Loucy (cell line): ENCODE results near the gene PC.

Experiments
- H2AFZ ChIP-seq: fragments of 200-600 bp; sonication (generic); 2 replicates; pipeline ENCODE4 v1.6.0; 2016; ENCODE audit warnings: antibody characterized with exemption, mild to moderate bottlenecking, low read length, moderate library complexity
- H3F3A ChIP-seq: fragments of 200-600 bp; 2 replicates; pipeline ENCODE4 v1.6.0; 2016; ENCODE audit warnings: antibody characterized with exemption, low read depth, mild to moderate bottlenecking
- H3K27me3 ChIP-seq: fragments of 200-600 bp; sonication (generic); 2 replicates; pipeline ENCODE4 v1.6.1; 2014; ENCODE audit warnings: low read length, mild to moderate bottlenecking; ENCODE audit not compliant: insufficient read depth, poor library complexity, severe bottlenecking
- H3K36me3 ChIP-seq: fragments of 200-600 bp; sonication (generic); 2 replicates; pipeline ENCODE4 v1.6.1; 2016; ENCODE audit warnings: low read length; ENCODE audit not compliant: insufficient read depth
- H3K4me1 ChIP-seq: fragments of 200-600 bp; sonication (generic); 2 replicates; pipeline ENCODE4 v1.5.1; 2014; ENCODE audit warnings: low read length, mild to moderate bottlenecking; ENCODE audit not compliant: insufficient read depth, poor library complexity, severe bottlenecking
- H3K4me2 ChIP-seq: fragments of 200-600 bp; sonication (generic); 2 replicates; pipeline ENCODE4 v1.6.0; 2014; ENCODE audit warnings: antibody characterized with exemption, low read length, low read depth, mild to moderate bottlenecking; ENCODE audit not compliant: poor library complexity, severe bottlenecking
- H3K4me3 ChIP-seq: fragments of 200-600 bp; sonication (generic); 2 replicates; pipeline ENCODE4 v1.5.1; 2014; ENCODE audit warnings: low read length, mild to moderate bottlenecking, mixed read lengths; ENCODE audit not compliant: poor library complexity, severe bottlenecking
- H3K79me2 ChIP-seq: fragments of 200-600 bp; sonication (generic); 2 replicates; pipeline ENCODE4 v1.6.1; 2014; ENCODE audit warnings: low read length; ENCODE audit not compliant: insufficient read depth
- H3K9ac ChIP-seq: fragments of 200-600 bp; sonication (generic); 2 replicates; pipeline ENCODE4 v1.6.0; 2014; ENCODE audit warnings: mild to moderate bottlenecking, low read depth, low read length, moderate library complexity; ENCODE audit not compliant: poor library complexity, severe bottlenecking
- H3K9me2 ChIP-seq: fragments of 200-600 bp; sonication (generic); replicated peaks from 2 replicates; pipeline ENCODE4 v1.6.1; 2016; ENCODE audit warnings: low read depth, low read length, mixed read lengths
- H3K9me3 ChIP-seq: fragments of 200-600 bp; sonication (generic); 2 replicates; pipeline ENCODE4 v1.6.1; 2014; ENCODE audit warnings: mild to moderate bottlenecking, antibody characterized with exemption, low read length, low read depth; ENCODE audit not compliant: insufficient read depth
- H4K20me1 ChIP-seq: fragments of 200-600 bp; sonication (generic); 2 replicates; pipeline ENCODE4 v1.6.0; 2014; ENCODE audit warnings: antibody characterized with exemption, low read length, mild to moderate bottlenecking; ENCODE audit not compliant: insufficient read depth, poor library complexity, severe bottlenecking
- EZH2phosphoT487 ChIP-seq: fragments of 200-600 bp; IDR thresholded peaks from 2 replicates; pipeline ENCODE4 v1.6.1; 2018; ENCODE audit warnings: antibody characterized with exemption, mild to moderate bottlenecking, moderate library complexity, borderline replicate concordance
- TF ChIP-seq, protein P1 (sequence below): fragments of 200-600 bp; sonication (generic); conservative IDR thresholded peaks from 2 replicates; pipeline ENCODE4 v1.5.1; 2014; ENCODE audit warnings: mild to moderate bottlenecking, antibody characterized with exemption, low read length

PC gene

DNA sequence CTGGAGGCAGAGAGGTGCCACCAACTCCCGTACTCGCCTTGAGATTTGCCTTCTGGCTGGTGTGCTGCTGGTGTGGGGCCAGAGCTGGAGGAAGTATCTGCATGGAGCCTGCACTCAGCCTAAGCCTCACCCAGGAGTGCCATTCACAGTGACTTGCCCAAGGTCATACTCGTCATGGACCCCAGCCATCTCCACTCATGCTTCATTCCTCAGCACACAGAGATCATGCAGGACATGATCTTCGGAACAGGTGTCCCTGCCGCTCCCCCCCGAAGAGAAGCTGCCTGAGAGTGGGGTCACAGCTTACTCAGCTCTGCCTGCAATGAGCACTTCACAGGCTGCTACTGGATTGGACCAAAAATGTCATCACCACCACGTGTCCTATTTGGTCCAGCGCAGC lies 49.0 kb downstream of the PC start:
- Histone ChIP-seq H3K9me2 (no peaks in the 10 kb centered on the region), H4K20me1 (no peaks in the 10 kb centered on the region), H3K9ac (no peak overlapping the region), H3F3A (no peaks in the 10 kb centered on the region), H3K4me2 (no peak overlapping the region), H3K79me2 (no peaks in the 10 kb centered on the region), H3K4me1 (no peaks in the 10 kb centered on the region), H2AFZ (no peak overlapping the region), H3K9me3 (no peaks in the 10 kb centered on the region), H3K36me3 (no peaks in the 10 kb centered on the region), H3K27me3 (no peaks in the 10 kb centered on the region), H3K4me3 (no peak overlapping the region)
- TF ChIP-seq, protein P1, sequence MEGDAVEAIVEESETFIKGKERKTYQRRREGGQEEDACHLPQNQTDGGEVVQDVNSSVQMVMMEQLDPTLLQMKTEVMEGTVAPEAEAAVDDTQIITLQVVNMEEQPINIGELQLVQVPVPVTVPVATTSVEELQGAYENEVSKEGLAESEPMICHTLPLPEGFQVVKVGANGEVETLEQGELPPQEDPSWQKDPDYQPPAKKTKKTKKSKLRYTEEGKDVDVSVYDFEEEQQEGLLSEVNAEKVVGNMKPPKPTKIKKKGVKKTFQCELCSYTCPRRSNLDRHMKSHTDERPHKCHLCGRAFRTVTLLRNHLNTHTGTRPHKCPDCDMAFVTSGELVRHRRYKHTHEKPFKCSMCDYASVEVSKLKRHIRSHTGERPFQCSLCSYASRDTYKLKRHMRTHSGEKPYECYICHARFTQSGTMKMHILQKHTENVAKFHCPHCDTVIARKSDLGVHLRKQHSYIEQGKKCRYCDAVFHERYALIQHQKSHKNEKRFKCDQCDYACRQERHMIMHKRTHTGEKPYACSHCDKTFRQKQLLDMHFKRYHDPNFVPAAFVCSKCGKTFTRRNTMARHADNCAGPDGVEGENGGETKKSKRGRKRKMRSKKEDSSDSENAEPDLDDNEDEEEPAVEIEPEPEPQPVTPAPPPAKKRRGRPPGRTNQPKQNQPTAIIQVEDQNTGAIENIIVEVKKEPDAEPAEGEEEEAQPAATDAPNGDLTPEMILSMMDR: no peak
- TF ChIP-seq EZH2phosphoT487: no peak

DNA sequence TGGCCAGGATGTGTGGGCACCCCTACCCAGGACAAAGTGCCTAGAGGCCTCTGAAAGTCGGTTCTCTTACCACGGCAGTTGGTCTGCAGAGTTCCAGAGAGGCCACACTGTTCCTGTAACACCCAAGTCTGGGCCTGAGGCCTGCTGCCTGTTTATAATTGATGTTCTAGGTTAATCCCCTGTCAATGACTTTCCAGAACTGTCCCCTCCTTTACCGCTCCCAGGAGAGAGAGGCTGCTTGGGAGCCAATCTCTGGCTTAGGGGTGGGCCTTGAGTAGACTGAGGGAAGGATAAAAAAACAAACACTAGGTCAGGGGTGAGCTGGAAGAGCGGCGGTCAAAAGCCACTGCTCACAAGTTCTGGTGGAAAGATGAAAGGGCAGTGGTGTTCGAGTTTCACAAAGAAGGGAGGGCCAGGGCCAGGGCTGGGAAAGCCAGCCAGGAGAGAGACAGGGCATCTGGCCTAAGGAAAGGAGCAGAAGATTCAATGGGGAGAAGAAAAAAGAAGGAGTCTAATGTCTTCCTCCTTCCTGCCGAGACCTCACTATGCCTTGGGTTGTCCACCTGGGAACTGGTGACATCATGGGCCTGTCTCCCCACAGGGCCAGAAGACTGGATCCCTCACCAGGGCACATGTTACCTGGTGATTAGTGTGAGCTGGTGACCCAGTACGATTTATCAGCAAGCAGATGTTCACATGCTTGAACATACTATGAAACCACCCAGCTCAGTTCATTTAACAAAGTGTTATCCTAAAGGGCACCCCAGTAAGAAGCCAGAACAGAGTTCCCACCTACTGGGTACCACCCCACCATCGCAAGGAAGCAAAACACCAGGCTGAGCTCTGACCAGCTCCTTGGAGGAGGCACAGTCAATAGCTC lies 50.2 kb downstream of the PC start:
- TF ChIP-seq EZH2phosphoT487: no peak
- TF ChIP-seq, protein P1: no peak
- H3K4me3 ChIP-seq: no peak overlapping the region

DNA sequence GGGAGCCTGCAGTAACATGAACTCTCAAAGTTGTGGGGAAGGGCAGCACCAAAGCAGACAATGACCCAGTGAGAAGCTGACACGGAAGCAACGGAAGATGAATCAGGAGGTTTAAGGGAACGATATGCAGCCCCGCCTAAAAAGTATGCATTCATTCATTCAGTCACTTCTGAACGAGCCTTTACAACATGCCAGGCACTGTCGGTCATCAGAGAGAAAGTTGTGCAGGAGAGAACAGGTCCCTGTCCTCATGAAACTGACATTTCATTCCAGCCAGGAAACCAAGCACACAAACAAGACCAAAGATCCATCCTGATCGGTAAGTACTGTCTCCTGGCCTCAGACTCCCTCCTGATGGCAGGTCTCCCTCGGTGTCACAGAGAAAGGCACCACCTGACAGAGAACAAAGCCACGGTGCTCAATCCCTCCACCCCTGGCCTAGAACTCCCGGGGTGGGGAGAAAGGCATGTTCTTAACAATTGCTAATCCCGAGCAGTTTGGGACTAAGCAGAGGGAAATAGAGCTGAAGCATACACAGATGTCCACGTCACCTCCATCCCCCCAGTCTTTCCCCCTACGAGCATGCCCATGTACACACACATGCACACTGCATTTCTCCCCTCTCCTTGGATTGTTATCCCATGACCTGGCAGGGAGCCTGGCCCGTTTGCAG lies 52.0 kb downstream of the PC start:
- no peaks in the 10 kb centered on the region for H3K9me2 ChIP-seq
- H3K9me3 ChIP-seq: no peaks in the 10 kb centered on the region
- H2AFZ ChIP-seq: no peak overlapping the region
- no peaks in the 10 kb centered on the region for H3F3A ChIP-seq
- no peaks in the 10 kb centered on the region for H4K20me1 ChIP-seq
- H3K27me3 ChIP-seq: no peaks in the 10 kb centered on the region
- no peaks in the 10 kb centered on the region for H3K4me1 ChIP-seq
- H3K36me3 ChIP-seq: no peaks in the 10 kb centered on the region
- H3K4me3 ChIP-seq: no peak overlapping the region
- H3K4me2 ChIP-seq: no peak overlapping the region
- no peak for TF ChIP-seq EZH2phosphoT487
- TF ChIP-seq, protein P1: no peak
- no peak overlapping the region for H3K9ac ChIP-seq
- H3K79me2 ChIP-seq: no peaks in the 10 kb centered on the region

More for the DNA sequence above, 50.2 kb downstream of the PC start:
- no peaks in the 10 kb centered on the region for H3K4me1 ChIP-seq
- H3K79me2 ChIP-seq: no peaks in the 10 kb centered on the region
- no peak overlapping the region for H3K4me2 ChIP-seq
- no peaks in the 10 kb centered on the region for H3K9me3 ChIP-seq
- H3K27me3 ChIP-seq: no peaks in the 10 kb centered on the region
- no peaks in the 10 kb centered on the region for H3K9me2 ChIP-seq
- no peak overlapping the region for H3K9ac ChIP-seq
- H3K36me3 ChIP-seq: no peaks in the 10 kb centered on the region
- no peaks in the 10 kb centered on the region for H4K20me1 ChIP-seq
- no peak overlapping the region for H2AFZ ChIP-seq
- no peaks in the 10 kb centered on the region for H3F3A ChIP-seq
